Esophagus squamous epithelium (tissue), 5 donors: ENCODE measurements around the gene SLX9. TPM values are rescaled to one million over a fixed set of nuclear protein-coding genes. Genes with fewer than 3 reads are reported as not detected.

Experiments
- DNase-seq: peaks from one replicate; lab custom pipeline; 2025; lab: John Stamatoyannopoulos, UW
- H3K27ac ChIP-seq, 4 donors: fragments of 200-600 bp; sonication (generic); one replicate each; pipeline ENCODE4 v1.5.1; 2016 to 2019; ENCODE audit warnings: mild to moderate bottlenecking in 1 of 4
- H3K27me3 ChIP-seq, 4 donors: fragments of 200-600 bp; sonication (generic); 1 replicate in 3 of 4; 2 replicates in 1 of 4; pipeline versions ENCODE4 v1.5.1 to v1.6.0; 2017 to 2021; ENCODE audit warnings: antibody characterized with exemption in 1 of 4
- H3K36me3 ChIP-seq, 3 donors: fragments of 200-600 bp; sonication (generic); one replicate each; pipeline ENCODE4 v1.5.1; 2016 to 2019
- H3K4me1 ChIP-seq, 3 donors: fragments of 200-600 bp; sonication (generic); one replicate each; pipeline ENCODE4 v1.5.1; 2017 to 2019
- H3K4me3 ChIP-seq, 4 donors: fragments of 200-600 bp; sonication (generic); 1 replicate in 3 of 4; 2 replicates in 1 of 4; pipeline ENCODE4 v1.5.1; 2016 to 2019; ENCODE audit warnings: mild to moderate bottlenecking in 2 of 4, moderate library complexity in 1 of 4
- H3K9me3 ChIP-seq, 3 donors: fragments of 200-600 bp; sonication (generic); one replicate each; pipeline ENCODE4 v1.5.1; 2016 to 2019
- CTCF ChIP-seq, 6 experiments: fragments of 450-650 bp in 4 of 6; fragments of 200-600 bp in 2 of 6; sonication (generic) in 2 of 6; IDR thresholded peaks; one replicate each; pipeline ENCODE4 v1.5.1; 2016 to 2019; ENCODE audit warnings: antibody characterized with exemption in 6 of 6, mild to moderate bottlenecking in 4 of 6, moderate library complexity in 4 of 6
- POLR2A ChIP-seq, 4 donors: fragments of 450-650 bp; IDR thresholded peaks; one replicate each; pipeline ENCODE4 v1.6.1; 2017; ENCODE audit warnings: antibody characterized with exemption in 4 of 4, mild to moderate bottlenecking in 4 of 4, moderate library complexity in 3 of 4
- WGBS, 2 donors: methylation state at CpG; one replicate each; pipeline ENCODE4 v1.1.5; 2018; 5-methylcytosine and 5-hydroxymethylcytosine counted together
- intact Hi-C: fragments of 100-400 bp; cut with DNase I; formaldehyde crosslinking; loops from one replicate; pipeline ENCODE4 v1.15.0; 2022
- total RNA-seq, 4 donors: library from RNA; depleted of rRNA; stranded (reverse); fragments of >200 nt; gene quantifications; one replicate each; pipeline ENCODE4 v1.1.0, GENCODE V29; 2016
- donor health status: DM: yes; HTN: yes; CAD: no.

The SLX9 gene
- total RNA-seq, 4 donors from 2014 or later, result 10.2 to 16.1 (median 11.1) TPM

- peaks cover 0 to 19% (median 9%) of the 10 kb centered on the region in 3 donors for H3K4me1 ChIP-seq
- no peak for DNase-seq
- no peak overlapping the region for H3K27ac ChIP-seq
- TF ChIP-seq POLR2A (IDR thresholded peaks at IDR 0.05) (no peak), CTCF (IDR thresholded peaks at IDR 0.05) (no peak)
- no peaks in the 10 kb centered on the region for H3K36me3 ChIP-seq
- no peaks in the 10 kb centered on the region for H3K9me3 ChIP-seq
- peaks cover 0 to 38% (median 0%) of the 10 kb centered on the region in 4 donors for H3K27me3 ChIP-seq
- 87 to 91% methylated on average over 12 of the region's 12 CpGs for WGBS, 2 donors
- intact Hi-C loops, result no loop called here
- H3K4me3 ChIP-seq, result no peak overlapping the region
Measured at GRCh38 chr21:45010860-45011259, 71.0 kb downstream of the SLX9 start.

GRCh38 chr21:45011426-45011825 is 71.6 kb downstream of the SLX9 start:
- no peak overlapping the region for H3K4me3 ChIP-seq
- 92 to 98% methylated on average over 8 to 17 of the region's 18 CpGs for WGBS, 2 donors
- intact Hi-C loops, result no loop called here
- H3K36me3 ChIP-seq, result no peaks in the 10 kb centered on the region
- no peaks in the 10 kb centered on the region for H3K9me3 ChIP-seq
- TF ChIP-seq POLR2A (IDR thresholded peaks at IDR 0.05) (no peak), CTCF (IDR thresholded peaks at IDR 0.05) (no peak)
- no peak for DNase-seq
- H3K27ac ChIP-seq, result no peak overlapping the region
- H3K27me3 ChIP-seq, result peaks cover 0 to 44% (median 0%) of the 10 kb centered on the region in 4 donors
- H3K4me1 ChIP-seq, result peaks cover 0 to 23% (median 9%) of the 10 kb centered on the region in 3 donors

- H3K27me3 ChIP-seq, result peaks cover 0 to 44% (median 0%) of the 10 kb centered on the region in 4 donors
- intact Hi-C loops, result no loop called here
Measured at GRCh38 chr21:45011911-45012661, 72.3 kb downstream of the SLX9 start.

GRCh38 chr21:45012662-45013259 is 72.9 kb downstream of the SLX9 start:
- Histone ChIP-seq H3K36me3 (no peaks in the 10 kb centered on the region), H3K9me3 (no peaks in the 10 kb centered on the region), H3K4me3 (no peak overlapping the region), H3K4me1 (peaks cover 0 to 33% (median 9%) of the 10 kb centered on the region in 3 donors), H3K27me3 (peaks cover 0 to 46% (median 0%) of the 10 kb centered on the region in 4 donors), H3K27ac (no peak overlapping the region)
- no peak for DNase-seq
- TF ChIP-seq POLR2A (IDR thresholded peaks at IDR 0.05), result no peak
- peak in 1 of 6 experiments; percentile 10 for TF ChIP-seq CTCF (IDR thresholded peaks at IDR 0.05)
- 37 to 55% methylated on average over 3 to 8 of the region's 10 CpGs for WGBS, 2 donors
- intact Hi-C loops, result no loop called here

More at GRCh38 chr21:45011911-45012661, 72.3 kb downstream of the SLX9 start:
- no peaks in the 10 kb centered on the region for H3K9me3 ChIP-seq
- no peak overlapping the region for H3K4me3 ChIP-seq
- H3K36me3 ChIP-seq, result no peaks in the 10 kb centered on the region
- H3K27ac ChIP-seq, result no peak overlapping the region
- no peak for DNase-seq
- TF ChIP-seq CTCF (IDR thresholded peaks at IDR 0.05), result no peak
- no peak for TF ChIP-seq POLR2A (IDR thresholded peaks at IDR 0.05)
- 10 to 40% methylated on average over 2 to 5 of the region's 30 CpGs for WGBS, 2 donors
- peaks cover 0 to 28% (median 9%) of the 10 kb centered on the region in 3 donors for H3K4me1 ChIP-seq

GRCh38 chr21:45013260-45013841 is 73.5 kb downstream of the SLX9 start:
- TF ChIP-seq POLR2A (IDR thresholded peaks at IDR 0.05), result no peak
- Histone ChIP-seq H3K36me3 (no peaks in the 10 kb centered on the region), H3K27me3 (peaks cover 0 to 52% (median 0%) of the 10 kb centered on the region in 4 donors), H3K9me3 (no peaks in the 10 kb centered on the region), H3K27ac (no peak overlapping the region), H3K4me3 (no peak overlapping the region), H3K4me1 (peaks cover 2 to 39% (median 9%) of the 10 kb centered on the region in 3 donors)
- DNase-seq, result no peak
- intact Hi-C loops, result no loop called here
- 80 to 90% methylated on average over 13 to 16 of the region's 19 CpGs for WGBS, 2 donors
